Measurements from ENCODE around the gene PRXL2B.

PRXL2B gene

DNA sequence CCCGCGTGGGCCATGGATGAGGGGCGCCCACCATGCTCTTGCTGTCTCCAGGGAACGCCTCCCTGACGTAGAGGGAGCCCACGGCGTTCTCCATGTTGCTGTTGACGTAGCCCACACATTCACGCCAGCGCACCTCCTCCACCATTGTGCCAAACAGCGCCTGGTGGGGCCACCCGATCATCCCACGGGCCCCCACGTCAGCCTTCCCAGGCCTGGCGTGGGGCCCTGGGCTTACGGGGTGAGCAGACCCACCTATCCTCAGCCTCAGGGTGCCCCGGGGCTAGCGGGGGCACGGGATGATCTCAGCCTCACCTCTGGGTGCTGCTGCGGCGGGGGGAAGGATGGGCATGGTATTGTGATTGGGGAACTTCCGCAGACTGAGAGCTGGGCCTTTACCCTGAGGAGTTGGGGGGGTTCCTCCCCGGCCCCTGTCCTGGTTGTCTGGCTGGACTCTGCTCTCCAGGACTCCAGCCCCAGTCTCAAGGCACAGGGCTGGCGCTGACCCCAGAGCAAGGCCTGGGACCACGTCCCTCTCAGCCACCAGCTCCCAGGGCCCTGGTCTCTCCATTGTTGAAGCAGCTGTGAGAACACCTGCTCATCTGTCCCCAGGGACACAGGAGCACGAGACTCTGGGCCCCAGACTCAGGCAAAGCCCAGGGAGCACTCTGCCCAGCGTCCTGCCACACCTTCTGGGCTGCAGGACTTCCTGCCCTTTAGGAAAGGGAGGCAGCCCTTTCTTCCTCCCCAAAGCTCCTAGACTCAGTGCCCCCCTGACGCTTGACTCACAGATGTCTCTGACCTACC lies 10.2 kb downstream of the PRXL2B start:
- in situ Hi-C loops (cut with MboI; ENCODE audit: low sequenced_read_pairs) = loop anchor here (25.0 kb wide), 1 partner anchor 409 kb away; the partner anchor contains the start of gene FAAP20

DNA sequence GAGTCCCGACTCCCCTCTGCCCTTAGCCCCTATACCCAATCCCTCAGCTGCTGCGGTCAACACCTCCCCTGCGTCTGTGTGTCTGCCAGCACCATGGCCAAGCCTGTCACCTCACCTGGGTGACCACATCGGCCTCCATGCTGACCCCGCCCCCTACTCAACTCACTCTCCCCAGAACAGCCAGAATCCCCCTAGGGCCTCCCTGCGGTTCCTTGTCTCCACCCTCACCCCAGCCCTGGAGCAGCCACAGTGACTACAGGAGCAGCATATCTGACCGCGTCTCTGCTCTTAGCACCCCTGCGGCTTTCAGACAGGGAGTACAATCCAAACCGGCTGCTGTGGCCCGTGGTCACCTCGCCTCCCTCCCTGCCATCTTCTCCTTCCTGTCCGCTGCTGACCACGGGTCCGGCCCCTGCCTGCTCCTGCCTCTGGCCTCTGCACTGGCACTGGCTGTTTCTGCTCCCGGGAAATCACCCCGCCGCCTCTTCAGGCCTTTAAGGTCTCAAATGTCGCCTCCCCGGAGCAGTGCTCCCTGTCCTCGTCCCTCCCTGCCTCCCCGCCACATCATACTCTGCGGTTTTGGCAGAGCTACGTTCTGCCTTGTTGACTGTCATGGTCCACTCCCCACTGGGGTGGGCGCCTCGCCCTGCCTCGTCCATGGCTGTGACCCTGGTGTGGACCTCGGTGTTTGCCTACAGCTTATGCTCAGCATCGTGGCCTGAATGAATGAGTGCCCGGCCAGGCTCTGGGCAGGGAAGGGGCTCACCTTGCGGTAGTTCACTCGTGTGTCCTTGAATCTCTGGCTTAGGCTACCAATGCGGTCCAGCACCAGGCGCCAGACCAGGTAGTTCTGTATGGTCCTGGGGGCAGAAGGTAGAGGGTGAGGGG lies 11.1 kb downstream of the PRXL2B start:
- in situ Hi-C loops (cut with MboI; ENCODE audit: low sequenced_read_pairs) = loop anchor here (25.0 kb wide), 1 partner anchor 410 kb away; the partner anchor contains the start of gene FAAP20

DNA sequence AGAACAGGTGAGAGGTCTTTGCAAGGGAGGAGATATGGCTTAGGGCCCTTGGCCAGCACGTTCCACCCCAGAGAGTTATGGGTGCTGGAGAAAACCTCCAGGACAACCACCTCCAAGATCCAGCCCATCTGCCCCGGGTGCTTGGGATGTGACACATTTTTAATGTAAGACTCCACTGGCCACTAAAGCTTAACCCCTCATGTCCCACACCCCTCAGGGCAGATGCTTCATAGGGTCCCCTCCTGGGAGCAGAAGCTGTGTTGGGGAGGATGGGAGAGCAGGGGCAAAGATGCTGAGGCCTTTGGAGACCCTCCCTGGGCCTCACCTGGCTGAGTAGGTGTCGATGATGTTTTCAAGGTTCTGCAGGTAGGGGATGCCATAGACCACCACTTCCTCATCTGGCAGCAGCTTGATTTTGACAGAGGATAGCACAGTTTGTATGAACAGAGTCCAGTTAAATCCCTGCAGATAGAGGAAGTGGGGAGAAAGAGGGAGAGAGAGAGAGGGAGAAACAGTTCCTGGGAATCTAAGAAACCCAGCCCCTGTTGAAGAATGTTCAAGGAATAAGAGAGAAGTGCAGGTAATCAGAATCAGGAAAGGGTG lies 11.9 kb downstream of the PRXL2B start:
- in situ Hi-C loops (cut with MboI; ENCODE audit: low sequenced_read_pairs) = loop anchor here (25.0 kb wide), 1 partner anchor 411 kb away; the partner anchor contains the start of gene FAAP20

DNA sequence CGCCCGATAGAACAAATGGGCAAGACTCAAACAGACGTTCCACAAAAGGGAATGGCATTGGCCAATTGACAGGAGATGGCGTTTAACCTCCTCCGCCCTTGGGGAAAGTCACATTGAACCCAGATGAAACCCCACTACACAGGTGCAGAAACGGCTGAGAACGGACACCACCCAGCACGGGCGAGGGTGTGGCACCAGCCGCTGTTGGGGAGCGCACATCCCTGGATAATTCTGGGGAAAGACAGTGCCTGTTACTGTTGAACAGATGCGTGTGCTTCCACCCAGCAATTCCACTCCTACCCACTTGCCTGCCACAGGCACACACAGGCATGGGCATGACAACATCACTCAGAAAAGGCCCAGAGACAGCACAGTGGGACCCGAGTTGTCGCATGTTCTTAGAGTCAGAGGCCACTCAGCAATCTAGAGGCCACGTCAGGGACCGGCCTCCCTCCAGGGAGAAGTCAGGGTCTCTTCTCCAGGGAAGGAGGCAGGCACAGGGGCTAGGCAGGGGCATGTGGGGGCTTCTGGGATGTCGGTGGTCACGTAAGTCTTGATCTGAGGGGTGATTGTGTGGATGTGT lies 15.2 kb downstream of the PRXL2B start:
- in situ Hi-C loops (cut with MboI; ENCODE audit: low sequenced_read_pairs) = no loop called here

GRCh38 chr1:2602311-2602835 lies 15.8 kb downstream of the PRXL2B start:
- in situ Hi-C loops (cut with MboI; ENCODE audit: low sequenced_read_pairs) = no loop called here

GRCh38 chr1:2602866-2603520 lies 16.4 kb downstream of the PRXL2B start:
- in situ Hi-C loops (cut with MboI; ENCODE audit: low sequenced_read_pairs) = no loop called here

DNA sequence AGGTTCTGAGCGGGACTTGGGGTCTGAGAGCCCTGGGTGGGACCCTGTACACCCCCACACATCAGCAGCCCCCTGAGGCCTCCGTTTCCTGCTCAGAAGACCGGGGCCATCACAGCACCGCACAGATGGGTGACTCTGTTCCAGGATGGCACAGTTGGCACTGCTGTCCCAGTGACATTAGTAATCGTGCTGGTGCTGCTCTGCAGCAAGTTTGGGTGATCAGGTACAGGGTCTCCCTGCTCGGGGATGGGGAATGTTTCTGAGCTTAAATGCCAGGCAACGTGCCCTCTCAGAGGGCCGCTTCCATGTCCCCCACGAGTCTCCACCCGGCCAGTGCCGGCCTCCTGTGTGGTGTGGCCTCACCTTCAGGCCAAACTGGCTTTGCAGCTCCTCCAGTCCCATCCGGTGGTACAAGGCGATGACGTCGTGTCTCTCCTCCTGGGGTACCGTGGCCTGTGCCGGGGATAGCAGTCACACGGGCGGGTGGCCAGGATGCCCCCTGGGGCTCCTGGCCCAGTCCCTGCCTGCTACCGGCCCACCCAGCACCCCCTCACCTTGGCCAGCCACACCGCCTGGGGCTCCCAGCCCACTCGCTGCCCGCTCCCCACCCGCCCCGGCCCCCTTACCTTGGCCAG lies 17.1 kb downstream of the PRXL2B start:
- in situ Hi-C loops (cut with MboI; ENCODE audit: low sequenced_read_pairs) = no loop called here

DNA sequence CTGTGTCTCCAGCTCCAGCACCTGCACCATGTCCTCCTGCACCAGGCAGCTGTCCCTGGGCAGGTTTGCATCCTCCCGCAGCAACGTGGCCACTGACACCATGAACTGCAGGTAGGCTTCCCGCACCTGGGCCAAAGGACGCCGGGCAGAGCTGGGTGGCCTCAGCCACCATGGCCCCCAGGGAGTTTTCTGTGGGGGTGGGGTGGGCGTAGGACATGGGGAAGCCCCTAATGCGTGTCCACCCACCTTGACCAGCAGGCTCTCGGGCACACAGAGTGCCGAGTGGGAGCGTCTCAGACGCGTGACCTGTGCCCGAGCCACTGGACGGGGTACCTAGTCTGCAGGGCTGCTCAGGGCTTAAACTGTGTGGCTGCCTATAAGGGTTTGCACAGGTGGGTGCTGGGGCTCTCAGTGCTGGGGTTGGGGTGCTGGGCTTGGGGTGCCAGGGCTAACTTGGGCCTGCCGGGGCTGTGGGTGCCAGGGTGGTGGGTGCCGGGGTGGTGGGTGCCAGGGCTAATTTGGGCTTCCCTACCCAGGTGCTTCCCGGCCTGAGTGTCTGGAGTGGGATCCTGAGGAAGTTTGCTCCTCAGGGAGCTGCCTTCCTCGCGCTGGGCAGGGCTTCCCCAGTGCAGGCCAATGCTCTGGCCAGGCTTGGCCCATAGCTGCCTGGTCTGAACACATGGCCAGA lies 17.7 kb downstream of the PRXL2B start:
- in situ Hi-C loops (cut with MboI; ENCODE audit: low sequenced_read_pairs) = no loop called here

- in situ Hi-C loops (cut with MboI; ENCODE audit: low sequenced_read_pairs) = no loop called here
Observed at GRCh38 chr1:2604844-2605508, 18.4 kb downstream of the PRXL2B start.

DNA sequence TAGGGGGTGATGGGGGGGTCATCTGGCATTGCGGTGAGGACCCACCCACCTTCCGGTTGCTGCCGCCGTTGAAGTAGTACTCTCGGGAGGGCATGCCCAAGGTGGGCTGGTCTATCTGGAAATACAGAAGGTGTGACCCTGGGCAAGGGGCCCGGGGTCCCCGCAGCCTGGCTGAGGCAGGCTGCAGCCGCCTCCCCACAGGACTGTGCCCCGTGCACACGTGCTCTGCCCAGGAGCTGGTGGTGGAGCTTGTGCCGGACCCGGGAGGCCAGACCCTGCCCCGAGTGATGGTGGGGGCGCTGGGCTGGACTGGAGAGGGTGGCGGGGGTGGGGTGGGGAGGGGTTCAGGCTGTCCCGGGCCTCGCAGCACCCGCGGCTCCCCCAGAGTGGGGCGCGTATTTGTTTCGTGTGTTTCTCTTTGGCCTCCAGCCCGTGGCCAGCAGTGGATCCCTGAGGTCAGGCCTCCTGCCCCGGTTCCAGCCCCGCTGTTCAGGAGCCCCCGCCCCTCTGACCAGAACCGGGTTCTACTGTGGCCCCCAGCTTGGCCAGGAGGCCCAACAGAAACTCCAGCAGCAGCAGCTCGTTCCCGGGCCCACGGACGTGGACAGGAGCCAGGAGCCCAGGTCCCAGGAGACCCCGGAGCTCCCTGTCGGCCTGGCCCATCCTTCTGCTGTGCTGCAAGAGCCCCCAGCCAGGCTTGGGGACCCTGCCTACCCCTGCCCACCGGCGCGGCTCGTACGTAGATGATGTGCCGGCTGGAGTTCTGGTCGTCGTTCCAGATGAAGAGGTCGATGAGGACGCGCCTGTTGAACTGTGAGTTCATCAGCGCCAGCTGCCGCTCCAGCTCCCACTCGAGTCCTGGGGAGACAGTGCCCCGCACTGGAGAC lies 19.2 kb downstream of the PRXL2B start:
- in situ Hi-C loops (cut with MboI; ENCODE audit: low sequenced_read_pairs) = no loop called here

- in situ Hi-C loops (cut with MboI; ENCODE audit: low sequenced_read_pairs) = no loop called here
Observed at GRCh38 chr1:2606396-2606880, 19.9 kb downstream of the PRXL2B start.

- in situ Hi-C loops (cut with MboI; ENCODE audit: low sequenced_read_pairs) = no loop called here
Observed at GRCh38 chr1:2606881-2607621, 20.5 kb downstream of the PRXL2B start.

GRCh38 chr1:2607641-2608091 lies 21.1 kb downstream of the PRXL2B start:
- in situ Hi-C loops (cut with MboI; ENCODE audit: low sequenced_read_pairs) = no loop called here

GRCh38 chr1:2609319-2610035 lies 22.9 kb downstream of the PRXL2B start:
- in situ Hi-C loops (cut with MboI; ENCODE audit: low sequenced_read_pairs) = no loop called here

DNA sequence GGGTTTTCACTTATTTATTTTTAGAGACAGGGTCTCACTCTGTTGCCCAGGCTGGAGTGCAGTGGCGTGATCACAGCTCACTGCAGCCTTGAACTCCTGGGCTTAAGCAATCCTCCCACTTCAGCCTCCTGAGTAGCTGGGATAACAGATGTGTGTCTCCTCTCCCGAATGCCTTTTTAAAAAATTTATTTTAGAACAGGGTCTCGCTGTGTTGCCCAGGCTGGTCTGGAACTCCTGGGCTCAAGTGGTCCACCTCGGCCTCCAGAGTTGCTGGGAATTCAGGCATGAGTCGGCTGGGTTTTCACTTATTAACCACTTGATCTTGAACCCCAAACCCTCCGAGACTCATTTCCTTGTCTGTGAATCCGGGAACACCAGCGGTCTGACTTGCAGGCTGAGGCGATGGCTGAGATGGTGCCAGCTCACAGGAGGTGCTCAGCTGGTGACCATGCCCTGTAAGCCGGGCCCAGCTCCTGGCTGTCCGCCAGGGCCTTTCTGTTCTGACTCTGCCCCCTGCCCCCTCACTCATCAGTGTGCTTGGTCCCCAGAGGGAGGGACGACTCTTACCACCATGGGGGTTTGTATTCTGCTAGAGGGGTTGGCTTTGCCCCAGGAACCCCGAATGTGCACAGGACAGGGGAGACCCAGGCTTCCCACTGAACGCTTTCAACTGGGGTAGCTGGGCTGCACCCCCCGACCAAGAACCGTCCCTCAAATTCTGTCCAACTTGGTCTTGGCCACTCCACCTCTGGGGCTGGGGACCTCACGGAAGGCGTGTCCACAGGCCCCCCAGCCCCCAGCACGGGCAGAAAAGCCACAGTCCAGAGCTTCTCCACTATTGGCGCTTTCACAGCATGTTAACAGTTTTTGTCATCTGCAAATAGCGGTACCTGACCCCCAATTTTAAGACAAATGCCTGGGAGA lies 23.7 kb downstream of the PRXL2B start:
- in situ Hi-C loops (cut with MboI; ENCODE audit: low sequenced_read_pairs) = no loop called here
